GM12872 (cell line): ENCODE data around the gene REV1.

Source experiments
- TF ChIP-seq, protein P1 (sequence below): IDR thresholded peaks from 3 replicates; pipeline ENCODE4 v1.5.1; 2011; ENCODE audit warnings: low read depth, mild to moderate bottlenecking, low read length, moderate library complexity; ENCODE audit not compliant: insufficient read depth

The REV1 gene

DNA sequence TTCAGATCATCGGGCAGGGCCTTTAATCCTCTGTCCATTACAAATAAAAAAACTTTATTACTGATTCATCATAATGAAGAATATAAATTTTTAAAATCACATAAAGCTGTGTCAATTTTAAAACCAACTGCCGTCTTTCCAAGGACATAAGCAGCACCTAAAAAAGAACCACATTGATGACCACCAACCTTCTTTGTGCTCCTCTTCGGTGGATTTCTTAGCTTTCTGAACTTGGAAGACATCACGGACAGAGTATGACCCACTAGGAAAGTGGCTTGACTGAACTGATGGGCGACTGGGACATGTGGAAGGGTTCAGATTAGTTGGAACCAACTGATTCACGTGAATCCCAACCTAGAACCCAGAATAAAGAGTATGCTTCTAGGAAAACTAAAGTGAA is 83.7 kb downstream of the REV1 start:
- TF ChIP-seq, protein P1, sequence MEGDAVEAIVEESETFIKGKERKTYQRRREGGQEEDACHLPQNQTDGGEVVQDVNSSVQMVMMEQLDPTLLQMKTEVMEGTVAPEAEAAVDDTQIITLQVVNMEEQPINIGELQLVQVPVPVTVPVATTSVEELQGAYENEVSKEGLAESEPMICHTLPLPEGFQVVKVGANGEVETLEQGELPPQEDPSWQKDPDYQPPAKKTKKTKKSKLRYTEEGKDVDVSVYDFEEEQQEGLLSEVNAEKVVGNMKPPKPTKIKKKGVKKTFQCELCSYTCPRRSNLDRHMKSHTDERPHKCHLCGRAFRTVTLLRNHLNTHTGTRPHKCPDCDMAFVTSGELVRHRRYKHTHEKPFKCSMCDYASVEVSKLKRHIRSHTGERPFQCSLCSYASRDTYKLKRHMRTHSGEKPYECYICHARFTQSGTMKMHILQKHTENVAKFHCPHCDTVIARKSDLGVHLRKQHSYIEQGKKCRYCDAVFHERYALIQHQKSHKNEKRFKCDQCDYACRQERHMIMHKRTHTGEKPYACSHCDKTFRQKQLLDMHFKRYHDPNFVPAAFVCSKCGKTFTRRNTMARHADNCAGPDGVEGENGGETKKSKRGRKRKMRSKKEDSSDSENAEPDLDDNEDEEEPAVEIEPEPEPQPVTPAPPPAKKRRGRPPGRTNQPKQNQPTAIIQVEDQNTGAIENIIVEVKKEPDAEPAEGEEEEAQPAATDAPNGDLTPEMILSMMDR, result no peak

DNA sequence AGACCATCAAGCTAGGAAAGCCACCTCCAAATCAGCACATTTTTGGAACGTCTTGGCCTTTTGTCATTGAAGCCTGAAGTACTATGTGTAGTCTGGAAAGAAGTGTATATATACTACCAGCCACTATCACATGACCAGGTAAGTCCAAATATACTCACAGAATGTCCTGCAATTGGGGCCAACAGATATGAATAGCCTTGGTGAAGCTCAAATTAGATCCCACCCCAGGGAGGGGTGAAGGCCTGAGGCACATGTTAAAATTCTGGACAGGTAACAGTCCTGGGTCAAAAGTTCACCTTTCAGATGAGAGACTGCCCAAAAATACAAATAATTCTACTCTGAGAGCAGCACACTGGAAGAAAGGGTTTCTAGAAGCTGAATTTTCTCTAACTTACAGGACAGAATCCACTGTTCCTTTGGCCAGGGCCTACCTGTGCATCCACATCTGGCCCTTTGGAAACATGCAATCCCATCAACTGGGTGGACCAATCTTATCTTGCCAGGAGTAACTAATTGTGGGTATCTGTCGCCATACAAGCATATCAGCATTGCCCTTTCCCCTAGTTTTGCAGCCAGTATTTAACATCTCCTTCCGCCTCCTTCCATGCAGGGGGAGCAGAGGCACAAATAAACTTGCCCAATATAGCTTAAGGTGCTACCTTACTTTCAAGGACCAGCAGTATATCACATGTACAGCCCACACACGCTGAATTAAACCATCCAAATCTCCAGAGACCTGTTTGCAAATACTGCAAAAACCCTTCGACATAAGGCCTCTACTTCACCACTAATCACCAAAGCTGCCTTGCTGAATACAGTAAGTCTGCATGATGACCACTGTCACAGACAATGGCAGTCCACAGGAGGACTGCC is 84.8 kb downstream of the REV1 start:
- TF ChIP-seq, protein P1, result no peak

DNA sequence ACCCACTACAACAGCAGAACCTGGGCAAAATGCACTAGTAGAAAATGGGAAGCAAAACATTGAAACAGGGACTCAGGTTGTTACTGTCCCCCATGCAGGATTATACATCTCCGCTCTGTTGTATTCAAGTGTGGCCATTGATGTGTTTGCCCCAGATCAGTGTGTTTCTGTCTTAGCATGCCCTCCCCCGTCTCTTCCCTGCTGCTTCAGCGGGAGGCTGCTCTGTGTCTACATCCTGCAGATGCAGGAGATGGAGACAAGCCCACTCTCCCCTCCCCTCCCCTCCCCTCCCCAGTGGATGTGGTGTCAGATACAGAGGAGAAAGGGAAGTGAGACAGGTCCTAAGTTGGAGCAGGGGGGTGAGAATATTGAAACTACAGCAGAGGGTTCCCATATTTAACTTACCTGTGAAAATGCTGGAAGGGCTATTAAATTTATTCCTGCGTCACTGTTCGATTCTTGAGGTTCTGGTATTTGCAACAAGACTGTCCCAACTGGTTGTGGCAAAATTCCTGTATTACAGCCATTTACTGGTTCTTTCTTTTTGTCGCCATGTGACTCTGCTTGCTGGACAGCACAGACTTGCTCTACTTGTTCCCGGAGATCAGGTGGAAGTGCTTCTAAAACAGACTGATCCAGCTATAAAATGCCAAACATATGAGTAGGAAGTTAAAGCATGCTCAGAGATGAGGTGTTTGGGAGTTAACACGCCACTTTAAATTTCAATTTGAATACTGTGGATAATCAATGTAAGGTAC is 85.6 kb downstream of the REV1 start:
- TF ChIP-seq, protein P1, result no peak

DNA sequence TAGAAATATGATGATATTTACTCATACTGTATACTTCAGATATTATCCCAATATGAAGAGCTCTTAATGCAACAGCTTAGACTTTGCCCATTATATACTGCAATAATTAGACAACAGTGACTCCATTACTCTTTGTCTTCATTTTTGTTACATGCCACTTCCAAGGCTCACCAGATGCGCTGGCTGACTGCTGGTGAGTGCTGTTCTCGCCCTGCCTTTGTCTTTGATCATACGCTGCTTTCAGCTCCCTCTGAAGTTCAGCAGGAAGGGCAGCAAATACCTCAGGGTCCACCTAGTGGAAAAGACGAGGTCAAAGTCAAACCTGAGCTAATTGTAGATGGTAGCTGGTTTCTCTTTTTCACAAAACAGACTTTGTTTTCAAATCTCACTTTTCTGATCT is 86.3 kb downstream of the REV1 start:
- TF ChIP-seq, protein P1, result no peak

DNA sequence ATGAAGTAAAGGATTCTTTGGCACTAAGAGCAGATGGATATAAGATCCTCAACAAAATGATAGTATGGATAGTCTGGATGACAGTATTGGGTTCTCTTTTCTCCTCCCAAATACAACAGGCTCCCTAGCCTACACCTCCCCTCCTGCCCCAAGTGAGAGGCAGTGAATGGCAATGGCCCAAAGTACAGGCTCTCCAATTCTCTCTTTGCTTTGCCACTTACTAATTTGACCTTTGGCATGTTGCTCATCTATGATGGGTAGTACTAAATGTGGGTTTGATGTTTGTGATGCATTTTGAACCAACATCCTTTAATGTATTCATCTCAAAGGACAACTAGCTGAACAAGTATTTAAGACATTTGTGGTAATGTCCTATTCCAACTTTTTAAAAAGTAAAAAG is 86.7 kb downstream of the REV1 start:
- TF ChIP-seq, protein P1, result no peak

DNA sequence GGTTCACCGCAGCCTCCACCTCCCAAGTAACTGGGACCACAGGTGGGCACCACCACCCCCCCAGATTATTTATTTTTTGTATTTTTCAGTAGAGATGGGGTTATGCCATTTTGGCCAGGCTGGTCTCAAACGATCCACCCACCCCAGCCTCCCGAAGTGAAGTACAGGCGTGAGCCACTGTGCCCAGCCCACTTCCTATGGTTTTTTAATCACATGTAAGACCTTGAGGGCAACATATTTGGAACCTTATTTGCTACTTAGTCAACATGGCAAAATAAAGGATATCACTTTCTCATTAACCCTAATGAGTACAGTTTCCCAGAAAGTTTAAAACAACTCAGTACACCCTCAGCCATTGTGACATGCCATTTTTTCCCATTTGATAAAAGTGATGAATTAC is 88.0 kb downstream of the REV1 start:
- TF ChIP-seq, protein P1, result no peak

DNA sequence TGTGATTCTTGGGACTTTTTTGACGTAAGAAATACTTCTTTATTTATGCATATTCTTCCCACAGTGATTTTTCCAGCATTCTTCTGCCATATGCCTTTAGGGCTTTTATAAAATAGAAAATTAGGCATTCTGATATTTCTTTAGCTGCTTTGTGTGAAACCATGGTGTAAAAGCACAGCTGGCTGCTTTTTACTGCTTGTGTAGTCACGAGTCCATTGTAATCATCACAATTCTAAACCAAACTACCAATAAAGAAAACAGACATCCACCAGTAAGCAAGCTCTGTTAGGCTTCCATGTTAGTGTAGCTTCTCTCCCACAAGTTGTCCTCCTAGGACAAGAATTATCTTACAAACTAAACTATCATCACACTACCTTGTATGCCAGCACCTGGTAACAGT is 90.0 kb downstream of the REV1 start:
- TF ChIP-seq, protein P1, result no peak
